Measurements from ENCODE around the gene FLAD1.

DNA sequence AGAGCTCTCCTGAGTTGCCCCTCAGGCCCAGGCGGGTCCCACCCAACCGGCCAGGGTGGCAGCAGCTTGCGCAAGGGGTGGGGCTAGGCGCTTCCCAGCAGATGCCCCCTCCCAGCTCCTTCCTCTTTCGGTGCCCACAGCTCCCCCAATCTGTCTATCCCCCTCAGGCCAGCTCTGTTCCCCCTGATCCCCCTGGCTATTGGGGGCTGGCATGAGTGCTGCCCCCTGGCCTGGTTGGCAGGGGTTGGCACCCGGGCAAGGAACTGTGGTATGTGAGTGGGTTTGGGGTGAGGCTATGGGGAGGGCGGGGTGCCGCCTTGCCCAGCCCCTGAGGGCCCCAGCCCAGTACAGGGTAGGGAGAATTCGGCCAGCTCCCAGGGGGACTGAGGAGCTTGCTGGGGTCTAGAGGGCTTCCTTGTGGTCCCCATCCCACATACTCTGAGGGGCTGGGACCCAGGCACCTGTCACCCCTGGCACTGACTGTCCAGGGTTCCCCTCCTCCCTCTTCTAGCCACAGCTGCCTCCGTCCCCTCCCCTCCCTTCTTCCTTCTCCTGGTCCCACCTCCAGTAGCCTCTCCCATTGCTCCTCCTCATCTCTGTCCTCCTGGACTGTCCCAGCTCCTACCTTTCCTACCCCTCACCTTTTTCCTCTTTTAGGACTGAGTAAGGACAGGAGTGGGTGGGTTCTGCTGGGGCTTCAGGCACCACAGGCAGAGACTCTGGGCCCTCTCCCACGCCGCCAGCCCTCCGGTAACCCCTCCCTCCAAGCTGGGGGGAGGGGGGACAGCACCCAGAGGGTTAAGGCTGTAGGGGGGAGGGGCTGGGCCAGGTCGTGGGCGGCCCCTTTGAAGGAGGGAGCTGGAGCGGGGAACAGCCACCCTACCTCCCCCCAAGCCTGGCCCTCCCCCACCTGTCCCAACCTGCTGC is 25.1 kb downstream of the FLAD1 start:
- TF ChIP-seq CTCF (IDR thresholded peaks at IDR 0.05; ENCODE audit: insufficient read depth, low read depth, low read length) (no peak), EZH2 (IDR thresholded peaks at IDR 0.05; ENCODE audit: insufficient read depth, low read length) (no peak)
